Endothelial cell of umbilical vein (primary cell): ENCODE data around the gene MIER1. TPM values are rescaled to one million over a fixed set of nuclear protein-coding genes. Genes with fewer than 3 reads are reported as not detected.

Experiments
- BruUV-seq: library from RNA; stranded (reverse); fragments of 400-500 nt; replicated peaks from 2 replicates; lab custom pipeline; 2021; lab: Mats Ljungman, UMichigan
- CTCF ChIA-PET: fragments of 300-600, 350-600 bp; sonication (Branson Sonifier 250); formaldehyde crosslinking; loops from one replicate; lab custom pipeline; 2021; ENCODE audit warnings: antibody characterized with exemption, inconsistent platforms; lab: Charles Lee
- POLR2A ChIA-PET: fragments of 300-600, 350-600 bp; sonication (Branson Sonifier 250); formaldehyde crosslinking; loops from one replicate; lab custom pipeline; 2021; ENCODE audit warnings: antibody characterized with exemption, inconsistent platforms; lab: Charles Lee
- DNase-seq: peaks from one replicate; pipeline ENCODE4 v3.0.0-alpha.2; 2011; ENCODE audit warnings: low read depth, low spot score
- FAIRE-seq: peaks from 2 replicates; lab custom pipeline; 2011; peaks lifted over from hg19 to GRCh38; lab: Jason Lieb, UNC
- H2AFZ ChIP-seq: 2 replicates; pipeline ENCODE4 v1.6.0; 2012; ENCODE audit warnings: low read depth, low read length, control low read depth, inconsistent platforms
- H3K27ac ChIP-seq: 2 replicates; pipeline ENCODE4 v1.5.1; 2011; ENCODE audit warnings: low read depth, mild to moderate bottlenecking, control low read depth, low read length, moderate library complexity; ENCODE audit not compliant: insufficient read depth
- H3K27me3 ChIP-seq, 2 experiments: 2 replicates each; pipeline versions ENCODE4 v1.6.0 to v1.6.1; 2011; ENCODE audit warnings: low read length in 2 of 2, mixed read lengths in 1 of 2; ENCODE audit not compliant: control insufficient read depth in 2 of 2, insufficient read depth in 2 of 2
- H3K36me3 ChIP-seq, 2 experiments: 2 replicates in 1 of 2; 3 replicates in 1 of 2; pipeline ENCODE4 v1.5.1; 2011; ENCODE audit warnings: low read length in 2 of 2, mild to moderate bottlenecking in 1 of 2, moderate library complexity in 1 of 2; ENCODE audit not compliant: control insufficient read depth in 2 of 2, insufficient read depth in 2 of 2; ENCODE audit errors: extremely low read depth in 1 of 2
- H3K4me1 ChIP-seq: 3 replicates; pipeline ENCODE4 v1.5.1; 2011; ENCODE audit warnings: mild to moderate bottlenecking, low read length; ENCODE audit not compliant: control insufficient read depth, insufficient read depth; ENCODE audit errors: extremely low read depth
- H3K4me2 ChIP-seq: 2 replicates; pipeline ENCODE4 v1.6.1; 2011; ENCODE audit warnings: low read length, control low read depth, mixed read lengths; ENCODE audit not compliant: insufficient read depth
- H3K4me3 ChIP-seq, 3 experiments: fragments of 200-600 bp in 1 of 3; sonication (generic), shearing (Covaris generic) in 1 of 3; replicated peaks in 1 of 3; 2 replicates each; pipeline ENCODE4 v1.5.1; 2011 to 2016; ENCODE audit warnings: control low read depth in 3 of 3, low read length in 3 of 3, mild to moderate bottlenecking in 2 of 3, inconsistent platforms in 1 of 3, low read depth in 1 of 3, moderate library complexity in 1 of 3; ENCODE audit not compliant: insufficient read depth in 1 of 3
- H3K79me2 ChIP-seq: 2 replicates; pipeline ENCODE4 v1.6.0; 2012; ENCODE audit warnings: low read length, inconsistent platforms; ENCODE audit not compliant: control insufficient read depth, insufficient read depth
- H3K9ac ChIP-seq: replicated peaks from 2 replicates; pipeline ENCODE3; 2011; ENCODE audit warnings: low read length, control low read depth; ENCODE audit not compliant: insufficient read depth; ENCODE audit errors: extremely low read depth
- H3K9me1 ChIP-seq: replicated peaks from 3 replicates; pipeline ENCODE4 v1.6.0; 2011; ENCODE audit warnings: mild to moderate bottlenecking, low read length; ENCODE audit not compliant: control insufficient read depth, insufficient read depth; ENCODE audit errors: extremely low read depth
- H3K9me3 ChIP-seq: replicated peaks from 2 replicates; pipeline ENCODE4 v1.5.1; 2012; ENCODE audit warnings: low read length, inconsistent platforms; ENCODE audit not compliant: control insufficient read depth, insufficient read depth
- H4K20me1 ChIP-seq: replicated peaks from 2 replicates; pipeline ENCODE3; 2011; ENCODE audit warnings: mild to moderate bottlenecking, low read length; ENCODE audit not compliant: control insufficient read depth, insufficient read depth; ENCODE audit errors: extremely low read depth
- EZH2 ChIP-seq: IDR thresholded peaks from 2 replicates; pipeline ENCODE4 v1.6.1; 2012; ENCODE audit warnings: borderline replicate concordance, low read depth, mild to moderate bottlenecking, moderate library complexity, low read length, inconsistent platforms; ENCODE audit not compliant: severe bottlenecking
- FOS ChIP-seq: IDR thresholded peaks from 2 replicates; pipeline ENCODE4 v1.6.1; 2011; ENCODE audit warnings: mild to moderate bottlenecking, low read length, moderate library complexity, borderline replicate concordance; ENCODE audit not compliant: insufficient read depth
- GATA2 ChIP-seq: IDR thresholded peaks from 2 replicates; pipeline ENCODE4 v1.7.0; 2011; ENCODE audit warnings: low read depth, mild to moderate bottlenecking, moderate library complexity, mixed read lengths, low read length; ENCODE audit not compliant: insufficient read length, insufficient read depth
- JUN ChIP-seq: IDR thresholded peaks from 2 replicates; pipeline ENCODE4 v1.6.1; 2011; ENCODE audit warnings: borderline replicate concordance, low read depth; ENCODE audit not compliant: insufficient read length, insufficient read depth
- MYC ChIP-seq: IDR thresholded peaks from one replicate; pipeline ENCODE4 v1.6.1; 2011; ENCODE audit warnings: mild to moderate bottlenecking, low read depth, low read length
- POLR2A ChIP-seq: IDR thresholded peaks from 2 replicates; pipeline ENCODE4 v1.6.1; 2012; ENCODE audit warnings: low read depth, mild to moderate bottlenecking, control low read depth, low read length
- POLR2AphosphoS5 ChIP-seq: IDR thresholded peaks from 2 replicates; pipeline ENCODE4 v1.6.1; 2012; ENCODE audit warnings: low read depth, mild to moderate bottlenecking, control low read depth, low read length, moderate library complexity; ENCODE audit not compliant: insufficient read depth
- dilution Hi-C: fragments of 300-500 bp; cut with MboI; formaldehyde crosslinking; loops from one replicate; pipeline ENCODE4 v1.15.0; 2019; ENCODE audit warnings: low sequenced_read_pairs; ENCODE audit not compliant: extremely low pct_ligation_motif_present
- intact Hi-C: fragments of 100-400 bp; cut with micrococcal nuclease; formaldehyde crosslinking; loops from one replicate; pipeline ENCODE4 v1.10.0; 2022
- polyA plus RNA-seq, 4 experiments: library from polyadenylated mRNA; depleted of rRNA in 3 of 4; stranded (reverse) in 3 of 4; unstranded in 1 of 4; fragments of >200 nt; gene quantifications; 2 replicates each; pipeline versions ENCODE4 v1.2.1 to v1.2.3, GENCODE V29; 2011 to 2012; ENCODE audit warnings: missing spikeins in 1 of 4
- total RNA-seq: library from RNA; stranded (reverse); gene quantifications from 2 replicates; pipeline ENCODE4 v1.2.3, GENCODE V29; 2021
- TF ChIP-seq, protein P1 (sequence below): IDR thresholded peaks from 2 replicates; pipeline ENCODE4 v1.6.1; 2011; ENCODE audit not compliant: insufficient read depth, insufficient read length
- TF ChIP-seq, protein P2 (sequence below), 2 donors: IDR thresholded peaks; 1 replicate in 1 of 2; 2 replicates in 1 of 2; pipeline ENCODE4 v1.5.1; 2011; ENCODE audit warnings: low read length in 2 of 2, mild to moderate bottlenecking in 2 of 2, moderate library complexity in 2 of 2, control low read depth in 1 of 2, inconsistent platforms in 1 of 2, low read depth in 1 of 2; ENCODE audit not compliant: insufficient read depth in 1 of 2; ENCODE audit errors: extremely low read depth in 1 of 2

MIER1 gene
- total and polyA plus RNA-seq, 2 donors (not counting 3 experiments of a cell fraction or from before 2014, with no cell fraction given): 7.3 to 36.8 TPM

DNA sequence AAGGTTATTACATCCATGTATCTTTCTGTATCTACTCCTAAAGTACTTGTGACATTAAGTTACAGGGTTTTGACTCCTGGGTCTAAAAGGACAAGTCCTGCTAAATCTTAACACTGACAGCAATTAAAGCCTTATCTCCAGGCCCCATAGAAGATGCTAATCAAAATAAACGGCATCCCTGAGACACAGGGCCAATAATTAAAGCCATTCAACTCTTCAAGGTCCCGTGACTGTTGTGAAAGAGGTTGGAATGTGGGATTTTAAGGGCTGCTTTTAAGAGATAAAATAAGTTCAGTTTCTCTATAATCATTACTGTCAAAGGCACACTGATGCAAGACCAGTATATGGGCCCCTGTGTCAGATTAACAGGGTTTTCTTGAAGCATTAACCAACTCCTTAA is 8.5 kb upstream of the MIER1 start:
- POLR2A ChIA-PET: no interaction called here
- no peaks in the 10 kb centered on the region for H3K9me1 ChIP-seq
- no peak overlapping the region for H3K4me3 ChIP-seq
- H2AFZ ChIP-seq: no peak overlapping the region
- no peaks in the 10 kb centered on the region for H3K79me2 ChIP-seq
- CTCF ChIA-PET: no interaction called here
- no peak for FAIRE-seq
- no peaks in the 10 kb centered on the region for H4K20me1 ChIP-seq
- dilution Hi-C loops: no loop called here
- intact Hi-C loops: no loop called here
- H3K36me3 ChIP-seq: no peaks in the 10 kb centered on the region
- H3K27ac ChIP-seq: no peak overlapping the region
- no peaks in the 10 kb centered on the region for H3K9me3 ChIP-seq
- H3K9ac ChIP-seq: no peak overlapping the region
- BruUV-seq: no TSS peak
- DNase-seq: no peak
- TF ChIP-seq, protein P1, sequence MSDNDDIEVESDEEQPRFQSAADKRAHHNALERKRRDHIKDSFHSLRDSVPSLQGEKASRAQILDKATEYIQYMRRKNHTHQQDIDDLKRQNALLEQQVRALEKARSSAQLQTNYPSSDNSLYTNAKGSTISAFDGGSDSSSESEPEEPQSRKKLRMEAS: no peak
- no peak for TF ChIP-seq MYC
- H3K4me2 ChIP-seq: no peak overlapping the region
- H3K4me1 ChIP-seq: no peaks in the 10 kb centered on the region
- no peaks in the 10 kb centered on the region for H3K27me3 ChIP-seq

DNA sequence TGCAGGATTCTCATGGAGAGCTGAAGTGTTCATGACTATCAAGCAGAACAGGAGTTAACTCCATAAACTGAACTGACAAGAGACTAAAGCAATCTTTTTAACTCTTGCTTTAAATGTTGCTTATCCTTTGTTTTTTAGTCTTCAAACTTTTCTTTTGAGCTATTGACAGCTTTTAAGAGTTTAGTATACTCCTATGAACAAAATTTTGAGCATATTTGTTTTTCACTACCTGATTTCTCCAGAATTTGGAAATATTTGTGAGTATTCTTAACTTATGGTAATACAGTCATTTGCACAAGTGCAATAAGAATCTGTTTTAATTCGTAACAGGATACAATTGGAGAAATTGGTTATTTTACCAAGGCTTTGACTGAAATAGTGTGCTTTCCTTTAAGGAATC is 7.3 kb upstream of the MIER1 start:
- H3K27ac ChIP-seq: no peak overlapping the region
- dilution Hi-C loops (no loop called here), intact Hi-C loops (no loop called here)
- no peaks in the 10 kb centered on the region for H4K20me1 ChIP-seq
- no peaks in the 10 kb centered on the region for H3K9me3 ChIP-seq
- no TSS peak for BruUV-seq
- no peaks in the 10 kb centered on the region for H3K9me1 ChIP-seq
- no peak overlapping the region for H3K4me3 ChIP-seq
- no peak overlapping the region for H2AFZ ChIP-seq
- H3K79me2 ChIP-seq: no peaks in the 10 kb centered on the region
- DNase-seq (no peak), FAIRE-seq (no peak)
- no peaks in the 10 kb centered on the region for H3K27me3 ChIP-seq
- H3K4me2 ChIP-seq: no peak overlapping the region
- no peaks in the 10 kb centered on the region for H3K4me1 ChIP-seq
- no peaks in the 10 kb centered on the region for H3K36me3 ChIP-seq
- no peak overlapping the region for H3K9ac ChIP-seq
- ChIA-PET CTCF (no interaction called here), POLR2A (no interaction called here)
- TF ChIP-seq, protein P1: no peak
- TF ChIP-seq, protein P2, sequence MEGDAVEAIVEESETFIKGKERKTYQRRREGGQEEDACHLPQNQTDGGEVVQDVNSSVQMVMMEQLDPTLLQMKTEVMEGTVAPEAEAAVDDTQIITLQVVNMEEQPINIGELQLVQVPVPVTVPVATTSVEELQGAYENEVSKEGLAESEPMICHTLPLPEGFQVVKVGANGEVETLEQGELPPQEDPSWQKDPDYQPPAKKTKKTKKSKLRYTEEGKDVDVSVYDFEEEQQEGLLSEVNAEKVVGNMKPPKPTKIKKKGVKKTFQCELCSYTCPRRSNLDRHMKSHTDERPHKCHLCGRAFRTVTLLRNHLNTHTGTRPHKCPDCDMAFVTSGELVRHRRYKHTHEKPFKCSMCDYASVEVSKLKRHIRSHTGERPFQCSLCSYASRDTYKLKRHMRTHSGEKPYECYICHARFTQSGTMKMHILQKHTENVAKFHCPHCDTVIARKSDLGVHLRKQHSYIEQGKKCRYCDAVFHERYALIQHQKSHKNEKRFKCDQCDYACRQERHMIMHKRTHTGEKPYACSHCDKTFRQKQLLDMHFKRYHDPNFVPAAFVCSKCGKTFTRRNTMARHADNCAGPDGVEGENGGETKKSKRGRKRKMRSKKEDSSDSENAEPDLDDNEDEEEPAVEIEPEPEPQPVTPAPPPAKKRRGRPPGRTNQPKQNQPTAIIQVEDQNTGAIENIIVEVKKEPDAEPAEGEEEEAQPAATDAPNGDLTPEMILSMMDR (IDR thresholded peaks at IDR 0.05; ENCODE audit: extremely low read depth in 1 of 2, insufficient read depth in 1 of 2, low read depth in 1 of 2, low read length in 2 of 2): no peak
- TF ChIP-seq POLR2AphosphoS5: no peak
- TF ChIP-seq MYC: no peak
- no peak for TF ChIP-seq FOS
- no peak for TF ChIP-seq GATA2
- TF ChIP-seq EZH2: no peak
- TF ChIP-seq JUN: no peak
- TF ChIP-seq POLR2A: no peak
